PC-9 (cell line): ENCODE measurements around the gene TNK2. TPM values are rescaled to one million over a fixed set of nuclear protein-coding genes. Genes with fewer than 3 reads are reported as not detected.

ENCODE experiments used
- BruUV-seq: library from RNA; stranded (reverse); fragments of 400-500 nt; replicated peaks from 2 replicates; lab custom pipeline; 2021; lab: Mats Ljungman, UMichigan
- CTCF ChIA-PET: fragments of 300-600 bp; sonication (Branson Sonifier 250); formaldehyde crosslinking; loops from one replicate; lab custom pipeline; 2022; ENCODE audit warnings: antibody characterized with exemption; lab: Charles Lee
- POLR2A ChIA-PET: fragments of 300-600 bp; sonication (Branson Sonifier 250); formaldehyde crosslinking; loops from one replicate; lab custom pipeline; 2022; ENCODE audit warnings: antibody characterized with exemption; ENCODE audit not compliant: unreplicated experiment; lab: Charles Lee
- DNase-seq, 2 experiments: peaks; one replicate each; pipeline versions ENCODE4 v3.0.0 to v3.0.0-alpha.2; 2015 to 2022; ENCODE audit warnings: mixed read lengths in 1 of 2
- H2AFZ ChIP-seq: fragments of 200-600 bp; sonication (generic); 2 replicates; pipeline ENCODE4 v1.8.1; 2017; ENCODE audit warnings: antibody characterized with exemption
- H3F3A ChIP-seq: fragments of 200-600 bp; sonication (generic); 2 replicates; pipeline ENCODE4 v1.8.1; 2017; ENCODE audit warnings: antibody characterized with exemption, mild to moderate bottlenecking, low read depth; ENCODE audit not compliant: insufficient read depth
- H3K27ac ChIP-seq: fragments of 200-600 bp; sonication (generic); 2 replicates; pipeline ENCODE4 v1.6.1; 2016; ENCODE audit warnings: mixed run types
- H3K27me3 ChIP-seq: fragments of 200-600 bp; sonication (generic); 2 replicates; pipeline ENCODE4 v1.6.1; 2016; ENCODE audit warnings: low read depth, mixed run types; ENCODE audit not compliant: insufficient read depth
- H3K36me3 ChIP-seq: fragments of 200-600 bp; sonication (generic); 2 replicates; pipeline ENCODE4 v1.6.1; 2016; ENCODE audit warnings: low read depth, mixed run types
- H3K4me1 ChIP-seq: fragments of 200-600 bp; sonication (generic); replicated peaks from 2 replicates; pipeline ENCODE4 v1.6.1; 2016; ENCODE audit warnings: mixed run types; ENCODE audit not compliant: insufficient read depth
- H3K4me2 ChIP-seq: fragments of 200-600 bp; sonication (generic); 2 replicates; pipeline ENCODE4 v1.6.1; 2017; ENCODE audit warnings: mixed run types
- H3K4me3 ChIP-seq: fragments of 200-600 bp; sonication (generic); 2 replicates; pipeline ENCODE4 v1.6.1; 2016; ENCODE audit warnings: mixed run types
- H3K79me2 ChIP-seq: fragments of 200-600 bp; sonication (generic); 2 replicates; pipeline ENCODE4 v1.6.1; 2017; ENCODE audit warnings: low read depth, mixed run types
- H3K9me2 ChIP-seq: fragments of 200-600 bp; sonication (generic); 2 replicates; pipeline ENCODE4 v1.8.1; 2017; ENCODE audit warnings: mild to moderate bottlenecking; ENCODE audit not compliant: insufficient read depth
- H3K9me3 ChIP-seq: fragments of 200-600 bp; sonication (generic); 2 replicates; pipeline ENCODE4 v1.8.1; 2016; ENCODE audit warnings: low read depth; ENCODE audit not compliant: insufficient read depth
- H4K20me1 ChIP-seq: fragments of 200-600 bp; sonication (generic); 2 replicates; pipeline ENCODE4 v1.8.1; 2017; ENCODE audit not compliant: insufficient read depth
- CTCF ChIP-seq: fragments of 200-600 bp; sonication (generic); conservative IDR thresholded peaks from 2 replicates; pipeline ENCODE4 v1.6.1; 2017; ENCODE audit warnings: mixed run types, antibody characterized with exemption, mild to moderate bottlenecking, moderate library complexity
- EZH2 ChIP-seq: fragments of 200-600 bp; sonication (generic); IDR thresholded peaks from 2 replicates; pipeline ENCODE4 v1.8.0; 2017; ENCODE audit warnings: antibody characterized with exemption, low read depth
- intact Hi-C: fragments of 100-400 bp; cut with micrococcal nuclease; formaldehyde crosslinking; loops from one replicate; pipeline ENCODE4 v1.10.0; 2022; ENCODE audit not compliant: unreplicated experiment
- total RNA-seq: library from RNA; stranded (reverse); gene quantifications from 2 replicates; pipeline ENCODE4 v1.2.3, GENCODE V29; 2021

TNK2 gene
- total RNA-seq, 1 experiment from 2014 or later = 118 TPM

GRCh38 chr3:195899701-195900435 lies 8.5 kb downstream of the TNK2 start:
- H3K9me2 ChIP-seq = no peaks in the 10 kb centered on the region
- BruUV-seq = no TSS peak
- intact Hi-C loops = no loop called here
- H3K9me3 ChIP-seq = no peaks in the 10 kb centered on the region
- H3K27ac ChIP-seq = no peak overlapping the region
- no peaks in the 10 kb centered on the region for H4K20me1 ChIP-seq
- POLR2A ChIA-PET = no interaction called here
- H3K36me3 ChIP-seq = no peaks in the 10 kb centered on the region
- H3K4me2 ChIP-seq = no peak overlapping the region
- no peak for DNase-seq
- H3K4me3 ChIP-seq = no peak overlapping the region
- CTCF ChIA-PET = interaction anchor here (1.0 kb wide), 1 partner anchor 40 kb away, joined by 4 read pairs; no protein-coding TSS in a partner anchor
- peaks cover 25% of the 10 kb centered on the region for H3K4me1 ChIP-seq
- H2AFZ ChIP-seq = no peak overlapping the region
- TF ChIP-seq CTCF (no peak), EZH2 (no peak)
- H3K79me2 ChIP-seq = peaks cover 30% of the 10 kb centered on the region
- H3K27me3 ChIP-seq = no peaks in the 10 kb centered on the region
- H3F3A ChIP-seq = peaks cover 41% of the 10 kb centered on the region

DNA sequence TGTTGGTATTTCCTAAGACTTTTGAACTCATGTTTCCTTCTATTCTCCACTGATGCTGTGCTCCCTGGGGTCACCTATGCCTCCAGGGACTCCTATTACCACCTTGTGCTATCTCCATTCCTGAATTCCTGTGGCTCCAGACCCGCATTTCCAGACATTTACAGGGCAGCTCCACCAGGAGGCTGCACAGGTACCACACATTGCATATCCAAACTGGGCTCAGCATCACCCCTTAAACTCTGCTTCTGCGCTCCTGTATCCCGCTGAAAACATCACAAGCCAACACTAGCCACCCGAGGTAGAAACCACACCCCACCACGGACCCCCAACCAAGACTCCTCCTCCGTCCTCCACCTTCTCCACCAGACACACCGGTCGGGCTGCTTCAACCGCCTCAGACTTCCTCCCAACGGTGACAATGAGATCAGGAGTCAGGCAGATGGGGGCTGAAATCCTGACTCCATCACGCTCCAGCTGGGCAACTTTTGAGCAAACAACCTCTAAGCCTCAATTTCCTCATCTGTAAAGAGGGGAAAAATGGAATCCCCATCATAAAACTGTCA lies 10.4 kb downstream of the TNK2 start:
- Histone ChIP-seq H3K4me2 (no peak overlapping the region), H3K4me1 (peaks cover 34% of the 10 kb centered on the region), H3K36me3 (no peaks in the 10 kb centered on the region), H3K27ac (no peak overlapping the region), H3F3A (peaks cover 43% of the 10 kb centered on the region), H3K79me2 (peaks cover 22% of the 10 kb centered on the region), H4K20me1 (peaks cover 3% of the 10 kb centered on the region; the same call in 1 of the 2 replicates), H3K9me3 (no peaks in the 10 kb centered on the region), H2AFZ (no peak overlapping the region), H3K27me3 (no peaks in the 10 kb centered on the region), H3K9me2 (no peaks in the 10 kb centered on the region), H3K4me3 (no peak overlapping the region)
- intact Hi-C loops = loop anchor here (1.0 kb wide), 1 partner anchor 9 kb away; no protein-coding TSS in a partner anchor
- ChIA-PET POLR2A (interaction anchor here (0.8 kb wide), 1 partner anchor 9 kb away, joined by 5 read pairs; no protein-coding TSS in a partner anchor), CTCF (interaction anchor here (5.9 kb wide), 1 partner anchor 17 kb away, joined by 42 read pairs; no protein-coding TSS in a partner anchor)
- BruUV-seq = no TSS peak
- TF ChIP-seq CTCF (peak; percentile 44; the same call in 1 of the 2 replicates), EZH2 (no peak)
- peak; percentile 50 to 63 for DNase-seq

DNA sequence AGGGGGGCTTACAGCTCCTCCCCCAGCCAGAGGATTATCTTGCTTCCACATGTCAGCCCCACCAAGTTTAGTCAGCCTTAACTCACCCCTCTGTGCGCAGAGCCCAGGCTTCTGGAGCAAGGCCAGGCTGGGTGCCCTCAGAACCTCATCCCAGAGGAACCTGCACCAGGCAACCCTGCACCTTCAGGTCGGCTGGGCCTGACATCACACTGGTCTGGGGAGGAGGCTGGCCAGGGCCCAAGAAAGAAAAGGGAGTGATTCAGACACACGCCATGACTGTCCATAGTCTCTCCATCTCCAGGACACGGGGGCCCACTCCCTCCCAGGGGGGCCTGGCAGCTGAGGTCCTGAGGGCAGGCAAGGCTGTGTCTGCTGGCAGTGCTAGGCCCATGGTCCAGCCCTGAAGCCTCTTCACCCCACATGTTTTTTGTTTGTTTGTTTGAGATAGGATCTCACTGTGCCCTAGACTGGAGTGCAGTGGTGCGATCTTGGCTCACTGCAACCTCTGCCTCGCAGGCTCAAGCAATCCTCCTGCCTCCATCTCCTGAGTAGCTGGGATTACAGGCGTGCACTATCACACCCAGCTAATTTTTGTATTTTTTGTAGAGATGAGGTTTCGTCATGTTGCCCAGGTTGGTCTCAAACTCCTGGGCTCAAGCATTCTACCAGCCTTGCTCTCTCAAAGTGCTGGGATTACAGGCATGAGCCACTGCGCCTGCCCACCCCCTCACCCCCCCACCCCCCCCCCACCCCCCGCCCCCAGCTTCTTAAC lies 11.1 kb downstream of the TNK2 start:
- peaks cover 43% of the 10 kb centered on the region for H3F3A ChIP-seq
- peak in 1 of 2 experiments; percentile 76 for DNase-seq
- no peak overlapping the region for H3K4me2 ChIP-seq
- intact Hi-C loops = loop anchor here (1.0 kb wide), 1 partner anchor 10 kb away; no protein-coding TSS in a partner anchor
- ChIA-PET POLR2A (interaction anchor here (0.8 kb wide), 1 partner anchor 10 kb away, joined by 5 read pairs; no protein-coding TSS in a partner anchor), CTCF (interaction anchor here (0.6 to 5.9 kb wide), 3 partner anchors 17 to 21 kb away, joined by 3 to 42 read pairs (median 3); no protein-coding TSS in a partner anchor)
- no peaks in the 10 kb centered on the region for H3K27me3 ChIP-seq
- no peak overlapping the region for H3K4me3 ChIP-seq
- peaks cover 34% of the 10 kb centered on the region for H3K4me1 ChIP-seq
- TF ChIP-seq CTCF (no peak), EZH2 (no peak)
- H3K79me2 ChIP-seq = peaks cover 17% of the 10 kb centered on the region
- BruUV-seq = no TSS peak
- no peak overlapping the region for H2AFZ ChIP-seq
- peaks cover 3% of the 10 kb centered on the region; the same call in 1 of the 2 replicates for H4K20me1 ChIP-seq
- H3K36me3 ChIP-seq = no peaks in the 10 kb centered on the region
- H3K27ac ChIP-seq = no peak overlapping the region
- no peaks in the 10 kb centered on the region for H3K9me3 ChIP-seq
- H3K9me2 ChIP-seq = no peaks in the 10 kb centered on the region
